G401.6 (cell line): Measurements from ENCODE around the gene NUP188.
"Not testable (repeated sequence)": the region's sequence is repeated elsewhere in the genome, so short reads cannot be mapped to it uniquely, and the experiment has no call there.

ENCODE experiments used
- FAIRE-seq: peaks from 2 replicates; lab custom pipeline; 2012; peaks lifted over from hg19 to GRCh38; lab: Jason Lieb, UNC

The NUP188 gene

GRCh38 chr9:129030191-129030590 is 82.7 kb downstream of the NUP188 start:
- no peak for FAIRE-seq

DNA sequence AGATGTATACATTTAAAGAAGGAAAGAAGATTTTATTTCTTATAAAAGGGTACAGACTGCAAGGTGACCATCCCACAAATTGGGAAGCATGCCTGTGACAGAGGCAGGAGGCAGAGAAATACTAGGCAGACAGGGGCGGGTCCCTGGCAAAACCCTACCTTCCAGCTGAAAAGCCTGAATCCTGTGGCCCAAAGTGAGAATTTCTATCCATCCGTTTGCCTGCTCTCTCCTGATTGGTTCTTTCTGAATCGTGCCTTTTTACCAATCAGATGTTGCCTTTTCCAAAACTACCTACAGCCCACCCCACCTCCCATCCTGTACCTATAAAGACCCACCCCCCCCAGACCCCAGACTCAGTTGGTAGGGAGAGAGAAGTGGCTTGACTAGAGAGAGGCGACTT is 84.0 kb downstream of the NUP188 start:
- FAIRE-seq: no peak

DNA sequence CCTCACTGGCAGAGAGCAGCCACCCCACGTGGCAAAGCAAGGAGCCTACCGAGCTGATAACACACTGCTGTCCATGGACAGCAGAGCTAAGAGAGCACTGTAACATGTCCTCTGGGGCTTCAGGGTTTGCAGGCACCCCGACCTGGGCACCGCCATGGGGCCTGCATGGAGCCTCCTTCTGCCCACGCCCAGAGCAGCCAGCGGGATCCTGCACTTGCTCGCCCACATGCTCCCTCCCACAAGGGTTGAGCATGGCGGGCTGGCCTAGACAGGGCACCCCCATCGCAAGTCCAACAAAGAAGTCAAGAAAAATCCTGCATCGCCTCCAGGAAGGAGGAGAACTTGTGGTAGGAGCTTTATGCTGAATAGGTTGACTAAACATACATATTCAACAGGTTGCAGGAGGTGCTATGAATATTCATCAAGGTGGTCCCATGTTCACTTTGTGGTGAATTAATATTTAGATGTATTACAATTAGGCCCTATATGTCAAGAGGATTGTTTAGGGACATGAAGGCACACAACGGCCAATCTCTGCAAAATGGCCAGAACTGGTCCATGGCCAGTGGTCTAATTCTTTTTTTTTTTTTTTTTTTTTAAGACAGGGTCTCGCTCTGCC is 85.2 kb downstream of the NUP188 start:
- no peak for FAIRE-seq

DNA sequence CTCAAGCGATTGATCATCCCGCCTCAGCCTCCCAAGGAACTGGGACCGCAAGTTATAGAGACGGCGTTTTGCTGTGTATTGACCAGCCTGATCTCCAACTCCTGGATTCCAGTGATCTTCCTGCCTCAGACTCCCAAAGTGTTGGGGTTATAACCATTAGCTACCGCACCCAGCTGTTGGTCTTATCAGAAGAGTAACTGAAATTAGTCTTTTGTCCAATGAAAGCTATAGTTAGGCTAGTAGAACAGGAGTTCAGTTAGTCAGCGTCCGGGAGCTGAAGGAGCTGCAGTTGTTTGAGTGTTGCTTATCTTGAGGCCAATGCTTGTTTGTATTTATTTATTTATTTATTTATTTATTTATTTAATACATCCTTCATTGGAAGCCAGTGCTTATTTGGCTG is 85.7 kb downstream of the NUP188 start:
- FAIRE-seq: no peak

DNA sequence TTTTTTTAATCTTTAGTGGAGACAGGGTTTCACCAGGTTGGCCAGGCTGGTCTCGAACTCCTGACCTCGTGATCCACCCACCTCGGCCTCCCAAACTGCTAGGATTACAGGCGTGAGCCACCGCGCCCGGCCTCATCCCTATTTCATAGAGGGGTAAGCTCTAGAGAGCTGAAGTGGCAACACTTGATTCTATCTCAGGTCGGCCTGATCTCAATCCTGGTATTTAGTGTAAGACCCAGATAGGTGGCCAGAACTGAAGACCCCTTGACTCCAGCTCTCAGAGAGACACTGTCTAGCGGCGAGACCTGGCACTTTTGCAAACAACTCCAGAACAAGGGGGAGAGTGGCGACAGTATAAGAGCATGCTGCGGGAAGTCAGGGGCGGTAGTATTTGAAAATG is 88.3 kb downstream of the NUP188 start:
- FAIRE-seq: not testable (repeated sequence)

GRCh38 chr9:129036241-129036922 is 88.9 kb downstream of the NUP188 start, which contains the start of gene MIGA2:
MIGA2 (plus strand) TSS chr9:129036626; CDS start chr9:129040595, 3,969 bp downstream.
- peak; percentile 98 for FAIRE-seq

DNA sequence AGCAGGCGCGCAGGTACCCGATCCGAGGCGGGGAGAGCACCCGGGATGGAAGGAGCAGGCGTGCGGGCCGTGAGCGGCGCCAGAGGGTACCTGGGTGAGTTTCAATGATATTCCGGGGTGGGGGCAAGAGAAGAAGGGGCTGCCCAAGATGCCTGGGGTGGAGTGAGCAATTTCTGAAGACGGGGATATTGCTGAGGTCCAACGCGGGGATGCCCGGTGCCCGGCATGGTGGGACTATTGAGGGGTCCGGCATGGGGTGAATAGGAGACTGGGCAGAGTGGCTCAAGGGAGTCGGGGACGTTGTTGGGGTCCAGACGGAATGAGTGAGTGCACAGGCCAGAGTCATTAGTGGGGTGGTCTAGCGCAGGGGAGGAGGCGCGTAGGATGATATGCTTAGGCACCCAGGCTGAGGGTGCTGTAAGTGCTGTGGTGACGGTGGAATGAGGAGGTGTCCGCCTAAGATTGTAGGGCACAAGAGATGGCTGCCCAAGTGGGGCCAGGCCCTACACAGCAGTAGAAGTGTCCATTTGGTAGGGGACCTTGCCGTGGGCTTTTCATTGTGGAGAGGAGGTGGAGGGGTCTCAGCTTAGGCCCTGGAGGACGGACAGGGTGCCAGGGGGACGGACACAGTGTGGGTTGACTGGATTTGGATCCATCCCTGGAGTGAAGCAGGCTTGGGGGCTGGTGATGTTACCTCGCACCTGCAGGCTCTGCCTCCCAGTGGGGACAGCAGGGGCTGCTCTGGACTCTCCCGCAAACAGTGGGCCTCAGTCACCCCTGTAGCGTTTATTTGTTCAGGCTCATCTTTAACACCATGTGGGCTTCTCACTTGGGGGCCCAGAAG is 89.6 kb downstream of the NUP188 start:
- FAIRE-seq: no peak

DNA sequence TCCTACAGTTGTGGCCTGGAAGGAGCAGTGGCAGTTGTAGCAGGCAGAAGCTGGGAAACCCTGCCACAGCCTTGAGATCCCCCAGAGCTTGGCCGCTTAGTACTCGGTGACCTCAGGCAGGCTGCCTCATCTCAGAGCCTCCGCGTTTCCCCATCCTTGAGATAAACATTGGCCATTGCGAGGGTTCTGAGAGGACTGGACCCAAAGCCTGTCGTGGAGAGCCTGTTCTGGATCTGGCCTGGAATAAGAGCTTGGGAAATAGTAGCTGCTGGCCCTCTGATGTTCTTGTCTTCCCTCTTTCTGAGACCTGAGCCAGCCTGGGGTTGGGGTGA is 90.2 kb downstream of the NUP188 start:
- FAIRE-seq: no peak

DNA sequence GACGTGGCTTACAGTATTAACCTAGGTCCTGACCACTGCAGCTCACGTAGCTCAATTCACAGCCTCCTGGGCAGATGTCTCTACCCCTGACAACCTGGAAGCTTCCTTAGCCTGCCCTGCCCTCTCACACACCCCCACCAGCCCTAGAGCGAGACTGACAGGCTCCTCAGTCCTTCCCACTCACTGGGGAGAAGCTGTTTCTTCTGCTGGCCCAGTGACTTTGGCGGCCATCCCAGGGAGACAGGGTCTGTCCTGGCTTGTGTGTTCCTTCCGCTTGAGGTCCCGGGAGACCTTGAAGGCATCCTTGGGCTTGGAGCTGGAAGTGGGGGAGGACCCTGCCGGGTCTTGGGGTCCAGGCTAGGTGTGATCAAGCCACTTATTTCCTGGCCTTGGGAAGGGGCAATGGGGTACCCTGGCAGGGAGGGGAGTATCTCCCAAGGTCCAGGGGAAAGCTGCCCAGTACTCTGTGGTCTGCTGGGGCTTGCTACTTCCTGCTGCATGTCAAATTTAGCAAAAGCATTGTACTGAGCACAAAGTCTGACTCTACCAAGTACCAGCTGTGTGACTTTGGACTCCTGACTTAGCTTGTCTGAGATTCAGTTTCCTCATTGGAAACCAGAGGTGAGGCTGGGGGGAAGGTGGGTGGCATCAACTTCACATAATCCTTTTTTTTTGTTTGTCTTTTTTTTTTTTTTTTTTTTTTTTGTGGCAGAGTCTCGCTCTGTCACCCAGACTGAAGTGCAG is 90.8 kb downstream of the NUP188 start:
- no peak for FAIRE-seq

GRCh38 chr9:129040113-129040643 is 92.7 kb downstream of the NUP188 start:
- no peak for FAIRE-seq

DNA sequence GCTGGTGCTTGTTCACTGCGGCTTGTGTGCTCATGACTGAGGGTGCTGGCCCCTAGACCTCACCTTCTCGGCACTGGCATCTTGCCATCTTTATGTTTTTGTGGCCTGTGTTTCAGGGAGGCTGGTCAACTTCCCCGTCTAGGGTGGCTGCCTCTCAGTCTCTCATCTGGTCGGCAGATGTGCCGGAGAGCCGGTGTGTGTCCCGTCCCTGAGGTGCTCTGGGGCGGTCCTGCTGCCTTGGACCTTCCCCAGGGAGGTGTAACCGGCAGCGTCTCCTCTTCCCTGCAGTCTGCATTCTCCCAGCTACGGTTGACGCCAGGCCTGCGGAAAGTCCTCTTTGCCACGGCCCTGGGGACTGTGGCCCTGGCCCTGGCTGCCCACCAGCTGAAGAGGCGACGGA is 94.5 kb downstream of the NUP188 start:
- FAIRE-seq: no peak

DNA sequence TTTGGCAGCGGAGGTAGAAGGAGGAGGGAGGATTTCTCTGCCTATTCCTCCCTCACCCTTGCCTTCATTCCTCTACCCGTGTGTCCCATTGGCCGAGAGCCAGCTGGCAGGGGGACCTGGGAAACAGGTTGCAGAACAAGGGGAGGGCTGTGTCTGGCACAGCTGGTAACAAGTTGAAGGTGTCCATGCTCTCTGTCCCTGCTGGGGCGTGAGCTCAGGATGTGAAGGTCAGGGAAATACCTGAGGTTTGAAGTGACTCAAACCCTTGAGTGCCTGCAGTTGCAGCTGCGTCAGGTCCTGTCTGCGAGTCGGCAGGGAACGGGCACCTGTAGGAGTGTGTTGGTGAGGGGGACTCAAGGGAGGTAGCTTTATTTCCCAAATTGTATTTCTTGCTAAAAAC is 105.1 kb downstream of the NUP188 start:
- no peak for FAIRE-seq

DNA sequence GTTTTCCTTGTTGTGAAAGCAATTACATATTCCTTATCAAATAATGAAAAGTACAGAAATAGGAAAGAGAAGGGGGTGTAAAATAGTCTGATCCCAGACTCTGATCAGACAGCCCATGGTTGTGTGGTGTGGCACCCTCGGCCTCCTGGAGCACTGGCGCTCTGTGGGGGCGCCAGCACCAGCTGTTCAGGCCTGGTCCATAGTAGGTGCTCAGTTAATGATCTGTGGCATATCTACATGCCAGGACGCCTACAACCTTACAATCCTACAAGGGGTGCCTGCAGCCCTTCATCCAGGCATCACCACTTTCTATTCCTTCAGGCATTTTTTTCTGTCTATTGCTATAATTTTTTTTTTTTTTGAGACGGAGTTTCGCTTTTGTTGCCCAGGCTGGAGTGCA is 105.5 kb downstream of the NUP188 start:
- FAIRE-seq: no peak

DNA sequence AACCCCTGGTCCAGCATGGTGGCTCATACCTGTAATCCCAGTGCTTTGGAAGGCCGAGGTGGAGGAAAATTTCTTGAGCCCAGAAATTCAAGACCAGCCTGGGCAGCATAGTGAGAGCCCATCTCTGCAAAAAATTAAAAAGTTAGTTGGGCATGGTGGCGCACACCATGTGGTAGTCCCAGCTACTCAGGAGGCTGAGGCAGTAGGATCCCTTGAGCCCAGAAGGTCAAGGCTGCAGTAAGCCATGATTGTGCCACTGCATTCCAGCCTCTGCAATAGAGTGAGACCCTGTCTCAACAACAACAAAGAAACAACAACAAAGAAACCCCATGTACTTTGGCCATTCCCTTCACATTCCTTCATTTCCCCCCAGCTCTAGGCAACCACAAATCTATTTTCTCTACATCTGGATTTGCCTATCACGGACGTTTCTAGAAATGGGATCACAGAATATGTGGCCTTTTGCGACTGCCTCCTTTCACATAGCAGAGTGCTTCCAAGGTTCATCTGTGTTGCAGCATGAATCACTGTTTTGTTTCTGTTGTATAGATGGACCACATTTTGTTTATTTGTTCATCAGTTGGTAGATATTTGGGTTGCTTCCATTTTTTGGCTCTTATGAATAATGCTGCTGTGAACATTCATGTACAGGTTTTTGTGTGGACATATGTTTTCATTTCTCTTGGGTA is 106.8 kb downstream of the NUP188 start:
- no peak for FAIRE-seq
